ENCODE results near the gene TRAPPC3.

Gene TRAPPC3

DNA sequence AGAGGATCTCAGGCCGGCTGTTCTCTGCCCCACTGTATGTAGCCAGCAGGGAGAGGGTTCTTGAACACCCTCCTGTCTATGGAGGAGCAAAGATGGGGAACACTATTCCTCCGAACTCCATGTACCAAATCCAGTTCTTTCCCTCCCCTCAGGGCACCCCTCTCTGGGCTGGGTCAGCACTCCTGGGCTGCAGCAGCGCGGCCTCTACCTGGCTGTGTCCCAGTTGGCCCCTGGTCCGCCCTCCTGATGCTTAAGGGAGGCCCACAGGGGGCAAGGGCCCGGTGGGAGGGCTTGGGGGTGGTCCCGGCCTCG is 61.1 kb downstream of the TRAPPC3 start:
- TF ChIP-seq, protein P1, sequence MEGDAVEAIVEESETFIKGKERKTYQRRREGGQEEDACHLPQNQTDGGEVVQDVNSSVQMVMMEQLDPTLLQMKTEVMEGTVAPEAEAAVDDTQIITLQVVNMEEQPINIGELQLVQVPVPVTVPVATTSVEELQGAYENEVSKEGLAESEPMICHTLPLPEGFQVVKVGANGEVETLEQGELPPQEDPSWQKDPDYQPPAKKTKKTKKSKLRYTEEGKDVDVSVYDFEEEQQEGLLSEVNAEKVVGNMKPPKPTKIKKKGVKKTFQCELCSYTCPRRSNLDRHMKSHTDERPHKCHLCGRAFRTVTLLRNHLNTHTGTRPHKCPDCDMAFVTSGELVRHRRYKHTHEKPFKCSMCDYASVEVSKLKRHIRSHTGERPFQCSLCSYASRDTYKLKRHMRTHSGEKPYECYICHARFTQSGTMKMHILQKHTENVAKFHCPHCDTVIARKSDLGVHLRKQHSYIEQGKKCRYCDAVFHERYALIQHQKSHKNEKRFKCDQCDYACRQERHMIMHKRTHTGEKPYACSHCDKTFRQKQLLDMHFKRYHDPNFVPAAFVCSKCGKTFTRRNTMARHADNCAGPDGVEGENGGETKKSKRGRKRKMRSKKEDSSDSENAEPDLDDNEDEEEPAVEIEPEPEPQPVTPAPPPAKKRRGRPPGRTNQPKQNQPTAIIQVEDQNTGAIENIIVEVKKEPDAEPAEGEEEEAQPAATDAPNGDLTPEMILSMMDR (conservative IDR thresholded peaks at IDR 0.05; ENCODE audit: low read length), result no peak
- no peak for DNase-seq (ENCODE audit: low read depth)
- peak overlapping the region; percentile 73 for H3K4me3 ChIP-seq (ENCODE audit: low read length)

DNA sequence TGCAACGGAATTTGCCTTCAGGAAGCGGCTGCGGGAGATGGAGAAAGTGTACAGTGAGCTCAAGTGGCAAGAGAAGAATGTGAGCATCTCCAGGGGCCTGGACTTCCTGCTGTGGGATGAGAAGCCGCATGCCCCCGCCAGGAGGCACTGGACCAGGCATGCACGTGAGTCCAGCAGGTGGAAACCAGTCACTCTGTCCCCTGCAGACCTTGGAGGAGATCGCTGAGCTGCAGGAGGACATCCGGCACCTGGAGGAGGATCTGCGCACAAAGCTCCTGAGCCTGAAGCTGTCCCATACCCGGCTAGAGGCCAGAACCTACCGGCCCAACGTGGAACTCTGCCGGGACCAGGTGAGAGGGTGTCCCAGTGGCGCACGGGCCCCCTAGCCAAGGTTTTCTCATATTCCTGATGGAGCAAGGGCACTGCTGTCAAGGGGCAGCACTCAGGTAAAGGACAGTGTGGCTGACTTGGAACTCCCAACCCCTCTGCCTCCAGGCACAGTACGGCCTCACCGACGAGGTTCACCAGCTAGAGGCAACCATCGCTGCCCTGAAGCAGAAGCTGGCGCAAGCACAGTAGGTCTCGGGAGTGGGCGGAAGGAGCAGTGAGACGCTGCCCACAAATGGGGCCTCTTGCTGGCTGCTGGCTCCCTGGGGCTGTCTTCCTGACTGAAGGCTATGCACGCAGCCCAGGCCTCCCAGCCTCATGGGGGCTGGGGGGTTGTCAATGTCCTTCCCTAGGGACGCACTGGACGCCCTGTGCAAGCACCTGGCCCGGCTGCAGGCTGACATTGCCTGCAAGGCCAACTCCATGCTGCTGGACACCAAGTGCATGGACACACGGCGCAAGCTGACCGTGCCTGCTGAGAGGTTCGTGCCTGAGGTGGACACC is 61.8 kb downstream of the TRAPPC3 start:
- no peak for DNase-seq (ENCODE audit: low read depth)
- no peak overlapping the region for H3K4me3 ChIP-seq (ENCODE audit: low read length)
- TF ChIP-seq, protein P1 (conservative IDR thresholded peaks at IDR 0.05; ENCODE audit: low read length), result no peak
